DND-41 (cell line): ENCODE measurements around the gene CCDC138.
A peak's percentile ranks its signal among the peaks of the same experiment; 100 is the strongest.

Source experiments
- ATAC-seq: fragments of 200-7000 bp; cut with Tn5 transposase; 3 replicates; pipeline ENCODE4 v1.9.1; 2021; ENCODE audit warnings: low read depth; ENCODE audit not compliant: insufficient read depth
- DNase-seq: peaks from one replicate; pipeline ENCODE4 v3.0.0-alpha.2; 2020
- H2AFZ ChIP-seq: 2 replicates; pipeline ENCODE4 v1.6.0; 2012; ENCODE audit warnings: low read depth, low read length
- H3K27ac ChIP-seq: 2 replicates; pipeline ENCODE4 v1.5.1; 2012; ENCODE audit warnings: low read length, inconsistent platforms
- H3K27me3 ChIP-seq: fragments of 200-600 bp; sonication (generic); 2 replicates; pipeline ENCODE4 v1.6.0; 2012; ENCODE audit warnings: low read length, mild to moderate bottlenecking, inconsistent platforms; ENCODE audit not compliant: insufficient read depth, poor library complexity
- H3K36me3 ChIP-seq: 2 replicates; pipeline ENCODE4 v1.5.1; 2012; ENCODE audit warnings: low read length, inconsistent platforms; ENCODE audit not compliant: insufficient read depth
- H3K4me1 ChIP-seq: 2 replicates; pipeline ENCODE4 v1.5.1; 2012; ENCODE audit warnings: mild to moderate bottlenecking, low read length; ENCODE audit not compliant: insufficient read depth
- H3K4me2 ChIP-seq: 2 replicates; pipeline ENCODE4 v1.6.0; 2012; ENCODE audit warnings: mild to moderate bottlenecking, moderate library complexity, low read length, inconsistent platforms; ENCODE audit not compliant: insufficient read depth
- H3K4me3 ChIP-seq, 2 experiments: fragments of 200-600 bp in 1 of 2; shearing (Covaris generic) in 1 of 2; 2 replicates each; pipeline ENCODE4 v1.5.1; 2012 to 2016; ENCODE audit warnings: inconsistent platforms in 2 of 2, low read length in 2 of 2, mild to moderate bottlenecking in 2 of 2, low read depth in 1 of 2, moderate library complexity in 1 of 2
- H3K79me2 ChIP-seq: 2 replicates; pipeline ENCODE4 v1.6.0; 2012; ENCODE audit warnings: low read length, inconsistent platforms; ENCODE audit not compliant: insufficient read depth
- H3K9ac ChIP-seq: 2 replicates; pipeline ENCODE4 v1.6.0; 2012; ENCODE audit warnings: low read depth, mild to moderate bottlenecking, inconsistent platforms, low read length, moderate library complexity
- H3K9me3 ChIP-seq: 2 replicates; pipeline ENCODE4 v1.5.1; 2012; ENCODE audit warnings: low read length, moderate library complexity, mild to moderate bottlenecking, inconsistent platforms; ENCODE audit not compliant: insufficient read depth, severe bottlenecking
- H4K20me1 ChIP-seq: 2 replicates; pipeline ENCODE4 v1.6.0; 2012; ENCODE audit warnings: low read length; ENCODE audit not compliant: insufficient read depth
- EZH2 ChIP-seq: IDR thresholded peaks from 3 replicates; pipeline ENCODE4 v1.6.1; 2012; ENCODE audit warnings: borderline replicate concordance, low read depth, mild to moderate bottlenecking, moderate library complexity, low read length, inconsistent platforms; ENCODE audit not compliant: severe bottlenecking
- TF ChIP-seq, protein P1 (sequence below): IDR thresholded peaks from 2 replicates; pipeline ENCODE4 v1.5.1; 2012; ENCODE audit warnings: borderline replicate concordance, low read length, moderate library complexity, mild to moderate bottlenecking; ENCODE audit not compliant: poor library complexity, severe bottlenecking; ENCODE audit errors: extremely low read depth

The CCDC138 gene

DNA sequence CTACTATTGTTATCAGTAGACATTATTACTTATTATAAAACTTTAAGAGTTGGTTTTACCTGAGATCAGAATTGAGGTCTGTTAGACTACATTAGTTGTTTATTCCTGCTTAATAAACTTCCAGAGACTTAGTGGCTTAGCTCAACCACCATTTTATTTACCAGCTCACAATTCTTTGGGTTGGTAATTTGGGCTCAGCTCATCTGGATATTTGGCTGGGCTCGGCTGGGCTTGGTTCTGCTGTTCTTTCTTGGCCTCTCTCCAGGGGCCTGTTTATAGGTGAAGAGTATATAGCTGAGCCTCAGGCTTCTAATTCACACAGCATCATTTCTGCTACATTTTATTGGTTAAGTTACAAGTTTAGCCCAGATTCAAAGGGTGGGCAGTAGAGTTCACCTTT lies 67.9 kb downstream of the CCDC138 start:
- H3K36me3 ChIP-seq: peaks cover 96% of the 10 kb centered on the region

DNA sequence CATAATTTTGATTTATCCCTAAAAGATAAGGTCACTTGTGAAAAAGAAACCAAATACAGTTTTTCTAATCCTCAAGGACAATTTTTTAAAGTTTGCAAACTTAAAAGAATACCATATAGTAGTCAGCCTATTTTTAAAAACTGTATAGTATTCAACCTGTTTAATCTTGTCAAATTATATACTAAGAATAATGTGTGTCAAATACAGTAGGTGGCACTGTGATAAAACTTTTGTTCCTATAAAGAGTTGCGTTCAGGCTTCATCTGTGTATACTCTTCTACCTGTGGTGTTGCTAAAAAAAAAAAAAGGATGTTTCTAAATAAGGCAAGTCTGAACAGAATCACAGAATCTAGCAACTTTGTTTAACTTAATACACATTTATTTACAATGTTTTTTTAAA lies 68.6 kb downstream of the CCDC138 start:
- H3K4me1 ChIP-seq: no peaks in the 10 kb centered on the region
- no peaks in the 10 kb centered on the region; the same call in 1 of the 2 replicates for H4K20me1 ChIP-seq
- H3K4me2 ChIP-seq: no peak overlapping the region
- DNase-seq (no peak), ATAC-seq (peak; percentile 55; the same call in 2 of the 3 replicates)
- H3K9ac ChIP-seq: no peak overlapping the region
- no peak overlapping the region for H3K27ac ChIP-seq
- peaks cover 96% of the 10 kb centered on the region for H3K36me3 ChIP-seq
- H3K4me3 ChIP-seq: no peak overlapping the region
- H3K27me3 ChIP-seq: no peaks in the 10 kb centered on the region
- H3K79me2 ChIP-seq: peaks cover 61% of the 10 kb centered on the region
- H2AFZ ChIP-seq: no peak overlapping the region
- no peaks in the 10 kb centered on the region for H3K9me3 ChIP-seq
- TF ChIP-seq, protein P1, sequence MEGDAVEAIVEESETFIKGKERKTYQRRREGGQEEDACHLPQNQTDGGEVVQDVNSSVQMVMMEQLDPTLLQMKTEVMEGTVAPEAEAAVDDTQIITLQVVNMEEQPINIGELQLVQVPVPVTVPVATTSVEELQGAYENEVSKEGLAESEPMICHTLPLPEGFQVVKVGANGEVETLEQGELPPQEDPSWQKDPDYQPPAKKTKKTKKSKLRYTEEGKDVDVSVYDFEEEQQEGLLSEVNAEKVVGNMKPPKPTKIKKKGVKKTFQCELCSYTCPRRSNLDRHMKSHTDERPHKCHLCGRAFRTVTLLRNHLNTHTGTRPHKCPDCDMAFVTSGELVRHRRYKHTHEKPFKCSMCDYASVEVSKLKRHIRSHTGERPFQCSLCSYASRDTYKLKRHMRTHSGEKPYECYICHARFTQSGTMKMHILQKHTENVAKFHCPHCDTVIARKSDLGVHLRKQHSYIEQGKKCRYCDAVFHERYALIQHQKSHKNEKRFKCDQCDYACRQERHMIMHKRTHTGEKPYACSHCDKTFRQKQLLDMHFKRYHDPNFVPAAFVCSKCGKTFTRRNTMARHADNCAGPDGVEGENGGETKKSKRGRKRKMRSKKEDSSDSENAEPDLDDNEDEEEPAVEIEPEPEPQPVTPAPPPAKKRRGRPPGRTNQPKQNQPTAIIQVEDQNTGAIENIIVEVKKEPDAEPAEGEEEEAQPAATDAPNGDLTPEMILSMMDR: peak; percentile 39
- no peak for TF ChIP-seq EZH2

More for the DNA sequence above, 67.9 kb downstream of the CCDC138 start:
- H3K4me2 ChIP-seq: no peak overlapping the region
- TF ChIP-seq, protein P1: no peak
- TF ChIP-seq EZH2: no peak
- no peak overlapping the region for H3K4me3 ChIP-seq
- no peak overlapping the region for H3K9ac ChIP-seq
- H3K9me3 ChIP-seq: no peaks in the 10 kb centered on the region
- no peak for DNase-seq
- no peak overlapping the region for H2AFZ ChIP-seq
- no peak for ATAC-seq
- no peak overlapping the region for H3K27ac ChIP-seq
- H3K79me2 ChIP-seq: peaks cover 59% of the 10 kb centered on the region
- H4K20me1 ChIP-seq: no peaks in the 10 kb centered on the region; the same call in 1 of the 2 replicates
- H3K27me3 ChIP-seq: no peaks in the 10 kb centered on the region
- no peaks in the 10 kb centered on the region for H3K4me1 ChIP-seq

DNA sequence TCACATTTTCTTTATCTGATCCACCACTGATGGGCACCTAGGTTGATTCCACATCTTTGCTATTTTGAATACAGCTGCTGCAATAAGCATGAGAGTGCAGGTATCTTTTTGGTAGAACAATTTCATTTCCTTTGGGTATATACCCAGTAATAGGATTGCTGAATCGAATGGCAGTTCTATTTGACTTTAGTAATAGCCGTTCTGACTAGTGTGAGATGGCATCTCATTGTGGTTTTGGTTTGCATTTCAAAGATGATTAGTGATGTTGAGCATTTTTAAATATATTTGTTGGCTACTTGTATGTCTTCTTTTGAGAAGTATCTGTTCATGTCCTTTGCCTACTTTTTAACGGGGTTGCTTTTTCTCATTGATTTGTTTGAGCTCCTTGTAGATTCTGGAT lies 72.3 kb downstream of the CCDC138 start:
- Histone ChIP-seq H3K4me2 (no peak overlapping the region), H3K27me3 (no peaks in the 10 kb centered on the region), H3K79me2 (peaks cover 74% of the 10 kb centered on the region), H2AFZ (no peak overlapping the region), H3K4me1 (no peaks in the 10 kb centered on the region), H3K4me3 (no peak overlapping the region), H4K20me1 (peaks cover 3% of the 10 kb centered on the region; the same call in 1 of the 2 replicates), H3K9me3 (no peaks in the 10 kb centered on the region), H3K9ac (no peak overlapping the region), H3K36me3 (peaks cover 98% of the 10 kb centered on the region), H3K27ac (no peak overlapping the region)
- ATAC-seq: no peak
- TF ChIP-seq, protein P1: no peak
- no peak for TF ChIP-seq EZH2
- DNase-seq: no peak
